Omental fat pad (tissue), 4 donors: ENCODE measurements around the gene MAN1B1. TPM values are rescaled to one million over a fixed set of nuclear protein-coding genes. Genes with fewer than 3 reads are reported as not detected.

Experiments used
- ATAC-seq: fragments of 150-250 bp; one replicate; pipeline ENCODE4 v1.9.1; 2016; ENCODE audit warnings: mild to moderate bottlenecking, moderate library complexity; ENCODE audit not compliant: low FRiP score
- DNase-seq: peaks from one replicate; pipeline ENCODE4 v3.0.0-alpha.2; 2019; ENCODE audit warnings: low spot score
- small RNA-seq: library from RNA; depleted of rRNA; stranded (forward); fragments of <200 nt; gene quantifications from one replicate; pipeline ENCODE3, GENCODE V24; 2016
- total RNA-seq, 4 donors: library from RNA; depleted of rRNA; stranded (reverse); fragments of >200 nt; gene quantifications; one replicate each; pipeline ENCODE4 v1.1.0, GENCODE V29; 2016
- TF ChIP-seq, protein P1 (sequence below), 3 donors: fragments of 450-650 bp; IDR thresholded peaks; one replicate each; pipeline ENCODE4 v1.5.1; 2016 to 2017; ENCODE audit warnings: antibody characterized with exemption in 3 of 3, mild to moderate bottlenecking in 3 of 3, moderate library complexity in 2 of 3

MAN1B1 gene
- total RNA-seq, 4 donors from 2014 or later: 30.2 to 39.9 (median 33.9) TPM

GRCh38 chr9:137158625-137159024 lies 71.8 kb downstream of the MAN1B1 start:
- ATAC-seq: no peak
- TF ChIP-seq, protein P1, sequence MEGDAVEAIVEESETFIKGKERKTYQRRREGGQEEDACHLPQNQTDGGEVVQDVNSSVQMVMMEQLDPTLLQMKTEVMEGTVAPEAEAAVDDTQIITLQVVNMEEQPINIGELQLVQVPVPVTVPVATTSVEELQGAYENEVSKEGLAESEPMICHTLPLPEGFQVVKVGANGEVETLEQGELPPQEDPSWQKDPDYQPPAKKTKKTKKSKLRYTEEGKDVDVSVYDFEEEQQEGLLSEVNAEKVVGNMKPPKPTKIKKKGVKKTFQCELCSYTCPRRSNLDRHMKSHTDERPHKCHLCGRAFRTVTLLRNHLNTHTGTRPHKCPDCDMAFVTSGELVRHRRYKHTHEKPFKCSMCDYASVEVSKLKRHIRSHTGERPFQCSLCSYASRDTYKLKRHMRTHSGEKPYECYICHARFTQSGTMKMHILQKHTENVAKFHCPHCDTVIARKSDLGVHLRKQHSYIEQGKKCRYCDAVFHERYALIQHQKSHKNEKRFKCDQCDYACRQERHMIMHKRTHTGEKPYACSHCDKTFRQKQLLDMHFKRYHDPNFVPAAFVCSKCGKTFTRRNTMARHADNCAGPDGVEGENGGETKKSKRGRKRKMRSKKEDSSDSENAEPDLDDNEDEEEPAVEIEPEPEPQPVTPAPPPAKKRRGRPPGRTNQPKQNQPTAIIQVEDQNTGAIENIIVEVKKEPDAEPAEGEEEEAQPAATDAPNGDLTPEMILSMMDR (IDR thresholded peaks at IDR 0.05): no peak
- DNase-seq: no peak

Small RNA genes within 50 kb of the gene (small RNA-seq; reads per million reads assigned to genes)
- not detected for gene RF00153

Other genes with a start within 250 kb of the MAN1B1 start
- 1 to 10 TPM in 1 of 4 donors, under 1 TPM in 3; 0.72 to 2.5 (median 0.78) TPM for gene AJM1, start 244.5 kb upstream of the MAN1B1 start, total RNA-seq
- gene PHPT1, start 237.6 kb upstream of the MAN1B1 start, total RNA-seq: 10 to 100 TPM; 27.1 to 53.9 (median 40.9) TPM
- gene MAMDC4, start 234.6 kb upstream of the MAN1B1 start, total RNA-seq: 1 to 10 TPM; 1.4 to 3.9 (median 1.7) TPM
- gene EDF1, start 220.7 kb upstream of the MAN1B1 start, total RNA-seq: 100 to 1,000 TPM; 281 to 323 (median 308) TPM
- 1 to 10 TPM; 3.2 to 9.1 (median 5.1) TPM for gene TRAF2, start 200.5 kb upstream of the MAN1B1 start, total RNA-seq
- gene FBXW5, start 142.2 kb upstream of the MAN1B1 start, total RNA-seq: 100 to 1,000 TPM; 154 to 242 (median 185) TPM
- gene C8G, start 141.7 kb upstream of the MAN1B1 start, total RNA-seq: 1 to 10 TPM in 1 of 4 donors, not detected in 3; 4.3 TPM
- under 1 TPM in 1 of 4 donors, not detected in 3; 0.46 TPM for gene LCN12, start 134.7 kb upstream of the MAN1B1 start, total RNA-seq
- 100 to 1,000 TPM in 2 of 4 donors, 10 to 100 TPM in 2; 76.9 to 173 (median 118) TPM for gene PTGDS, start 109.5 kb upstream of the MAN1B1 start, total RNA-seq
- under 1 TPM in 3 of 4 donors, not detected in 1; 0.28 to 0.47 (median 0.36) TPM for gene LCNL1, start 104.0 kb upstream of the MAN1B1 start, total RNA-seq
- gene PAXX, start 94.6 kb upstream of the MAN1B1 start, total RNA-seq: 10 to 100 TPM; 22.0 to 37.0 (median 31.6) TPM
- 1 to 10 TPM in 3 of 4 donors, under 1 TPM in 1; 0.95 to 9.7 (median 4.7) TPM for gene CLIC3, start 90.4 kb upstream of the MAN1B1 start, total RNA-seq
- 10 to 100 TPM; 15.4 to 31.5 (median 25.9) TPM for gene ABCA2, start 58.7 kb upstream of the MAN1B1 start, total RNA-seq
- gene FUT7, start 54.9 kb upstream of the MAN1B1 start, total RNA-seq: 1 to 10 TPM in 1 of 4 donors, under 1 TPM in 2, not detected in 1; 0.19 to 3.6 (median 0.31) TPM
- 10 to 100 TPM; 37.2 to 70.5 (median 58.5) TPM for gene NPDC1, start 40.8 kb upstream of the MAN1B1 start, total RNA-seq
- under 1 TPM in 3 of 4 donors, not detected in 1; 0.25 to 0.72 (median 0.28) TPM for gene ENTPD2, start 32.9 kb upstream of the MAN1B1 start, total RNA-seq
- gene SAPCD2, start 16.4 kb upstream of the MAN1B1 start, total RNA-seq: 1 to 10 TPM in 1 of 4 donors, under 1 TPM in 2, not detected in 1; 0.13 to 1.8 (median 0.37) TPM
- 10 to 100 TPM in 2 of 4 donors, 1 to 10 TPM in 2; 5.2 to 12.8 (median 9.7) TPM for gene UAP1L1, start 9.5 kb upstream of the MAN1B1 start, total RNA-seq
- gene DPP7, start 27.7 kb downstream of the MAN1B1 start, total RNA-seq: 100 to 1,000 TPM in 3 of 4 donors, 10 to 100 TPM in 1; 91.8 to 132 (median 119) TPM
- gene GRIN1, start 52.2 kb downstream of the MAN1B1 start, total RNA-seq: not detected
- gene LRRC26, start 83.1 kb downstream of the MAN1B1 start, total RNA-seq: not detected
- gene TMEM210, start 85.1 kb downstream of the MAN1B1 start, total RNA-seq: not detected
- 10 to 100 TPM; 17.4 to 38.8 (median 22.8) TPM for gene ANAPC2, start 101.6 kb downstream of the MAN1B1 start, total RNA-seq
- 10 to 100 TPM; 51.2 to 78.2 (median 67.1) TPM for gene SSNA1, start 101.7 kb downstream of the MAN1B1 start, total RNA-seq
- 1 to 10 TPM; 3.6 to 6.5 (median 4.9) TPM for gene TPRN, start 113.8 kb downstream of the MAN1B1 start, total RNA-seq
- 10 to 100 TPM; 21.6 to 29.1 (median 27.1) TPM for gene TMEM203, start 118.7 kb downstream of the MAN1B1 start, total RNA-seq
- 1 to 10 TPM; 5.6 to 6.6 (median 6.1) TPM for gene NDOR1, start 118.7 kb downstream of the MAN1B1 start, total RNA-seq
- gene RNF208, start 135.3 kb downstream of the MAN1B1 start, total RNA-seq: 1 to 10 TPM in 1 of 4 donors, under 1 TPM in 2, not detected in 1; 0.65 to 1.0 (median 0.72) TPM
- gene CYSRT1, start 138.2 kb downstream of the MAN1B1 start, total RNA-seq: under 1 TPM in 3 of 4 donors, not detected in 1; 0.36 to 0.65 (median 0.38) TPM
- under 1 TPM in 1 of 4 donors, not detected in 3; 0.19 TPM for gene RNF224, start 140.5 kb downstream of the MAN1B1 start, total RNA-seq
- gene SLC34A3, start 143.9 kb downstream of the MAN1B1 start, total RNA-seq: not detected
- 100 to 1,000 TPM; 197 to 452 (median 288) TPM for gene TUBB4B, start 154.3 kb downstream of the MAN1B1 start, total RNA-seq
- gene STPG3, start 164.3 kb downstream of the MAN1B1 start, total RNA-seq: under 1 TPM in 1 of 4 donors, not detected in 3; 0.56 TPM
- gene NELFB, start 168.3 kb downstream of the MAN1B1 start, total RNA-seq: 10 to 100 TPM; 22.2 to 42.8 (median 34.2) TPM
- gene TOR4A, start 190.7 kb downstream of the MAN1B1 start, total RNA-seq: 10 to 100 TPM in 3 of 4 donors, 1 to 10 TPM in 1; 9.8 to 17.7 (median 11.6) TPM
- 10 to 100 TPM in 1 of 4 donors, 1 to 10 TPM in 3; 4.6 to 12.3 (median 7.2) TPM for gene NRARP, start 215.3 kb downstream of the MAN1B1 start, total RNA-seq